ENCODE data around the gene PCSK1. TPM values are rescaled to one million over a fixed set of nuclear protein-coding genes. Genes with fewer than 3 reads are reported as not detected.

PCSK1 gene
- total and polyA plus RNA-seq, 2 donors (not counting 3 experiments of a cell fraction or from before 2014, with no cell fraction given) = 0.95 to 8.7 TPM

DNA sequence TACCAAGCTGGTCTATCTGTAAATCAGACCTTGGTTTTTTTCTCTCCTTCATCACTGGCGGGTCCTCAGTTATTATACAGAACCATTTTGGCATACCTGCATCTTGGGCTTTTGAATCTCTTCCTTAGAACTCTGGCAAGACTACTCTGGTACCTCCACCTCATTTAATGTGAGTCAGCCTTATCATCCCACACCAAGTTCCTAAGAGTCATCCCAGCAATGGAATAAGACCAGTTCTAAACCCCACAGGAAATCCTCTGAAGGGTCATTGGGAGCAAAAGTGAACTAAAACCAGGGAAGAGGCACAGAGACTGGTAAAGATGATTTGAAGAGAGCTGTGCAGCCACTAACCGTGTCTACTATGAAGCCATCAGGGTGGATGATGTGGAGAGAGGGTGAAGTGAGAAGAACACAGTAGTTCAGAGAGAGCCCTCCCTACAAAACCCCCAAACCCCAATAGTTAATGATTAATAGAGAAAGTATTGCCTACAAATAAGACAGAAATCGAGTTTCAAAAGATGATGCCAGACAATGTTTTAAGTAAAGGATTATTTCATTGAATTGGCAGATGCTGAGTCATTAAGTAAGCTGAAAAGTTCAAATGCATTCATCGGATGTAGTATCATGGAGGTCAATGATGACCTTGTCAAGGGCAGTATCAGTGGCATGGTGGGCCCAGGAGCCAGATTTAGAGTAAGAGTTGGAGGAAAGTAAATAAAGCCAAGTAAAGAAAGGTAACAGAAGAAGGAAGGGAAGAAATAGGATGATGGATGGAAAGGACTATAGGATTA is 85.4 kb downstream of the PCSK1 start:
- peak; percentile 48 for FAIRE-seq
- Histone ChIP-seq H3K4me1 (ENCODE audit: control insufficient read depth, extremely low read depth, insufficient read depth, low read length) (peaks cover 22% of the 10 kb centered on the region), H3K4me3 (replicated peaks in 1 of 3; ENCODE audit: insufficient read depth in 1 of 3, low read depth in 1 of 3, low read length in 3 of 3) (no peak overlapping the region), H3K4me2 (ENCODE audit: insufficient read depth, low read length) (peak overlapping the region; percentile 19), H3K79me2 (ENCODE audit: control insufficient read depth, insufficient read depth, low read length) (no peaks in the 10 kb centered on the region), H3K9me3 (replicated peaks; ENCODE audit: control insufficient read depth, insufficient read depth, low read length) (no peaks in the 10 kb centered on the region), H3K27me3 (ENCODE audit: control insufficient read depth in 2 of 2, insufficient read depth in 2 of 2, low read length in 2 of 2) (no peaks in the 10 kb centered on the region), H2AFZ (ENCODE audit: low read depth, low read length) (no peak overlapping the region), H3K36me3 (ENCODE audit: control insufficient read depth in 2 of 2, extremely low read depth in 1 of 2, insufficient read depth in 2 of 2, low read length in 2 of 2) (no peaks in the 10 kb centered on the region), H3K9me1 (replicated peaks; ENCODE audit: control insufficient read depth, extremely low read depth, insufficient read depth, low read length) (no peaks in the 10 kb centered on the region), H3K9ac (replicated peaks; ENCODE audit: extremely low read depth, insufficient read depth, low read length) (no peak overlapping the region), H4K20me1 (replicated peaks; ENCODE audit: control insufficient read depth, extremely low read depth, insufficient read depth, low read length) (no peaks in the 10 kb centered on the region), H3K27ac (ENCODE audit: insufficient read depth, low read depth, low read length) (peak overlapping the region; percentile 19)
- BruUV-seq (replicated peaks) = no TSS peak
- intact Hi-C loops (cut with micrococcal nuclease) = loop anchor here (1.0 kb wide), 1 partner anchor 220 kb away; no protein-coding TSS in a partner anchor
- TF ChIP-seq POLR2AphosphoS5 (IDR thresholded peaks at IDR 0.05; ENCODE audit: insufficient read depth, low read depth, low read length) (no peak), FOS (IDR thresholded peaks at IDR 0.05; ENCODE audit: borderline replicate concordance, insufficient read depth, low read length) (peak; percentile 79), CTCF (IDR thresholded peaks at IDR 0.05; ENCODE audit: extremely low read depth in 1 of 2, insufficient read depth in 1 of 2, low read depth in 1 of 2, low read length in 2 of 2) (no peak), POLR2A (IDR thresholded peaks at IDR 0.05; ENCODE audit: low read depth, low read length) (no peak), EZH2 (IDR thresholded peaks at IDR 0.05; ENCODE audit: borderline replicate concordance, low read depth, low read length, severe bottlenecking) (no peak), MAX (IDR thresholded peaks at IDR 0.05; ENCODE audit: insufficient read depth, insufficient read length) (no peak), GATA2 (IDR thresholded peaks at IDR 0.05; ENCODE audit: insufficient read depth, insufficient read length, low read depth, low read length) (peak; percentile 90), MYC (IDR thresholded peaks at IDR 0.05; ENCODE audit: low read depth, low read length) (no peak), JUN (IDR thresholded peaks at IDR 0.05; ENCODE audit: borderline replicate concordance, insufficient read depth, insufficient read length, low read depth) (no peak)
- dilution Hi-C loops (cut with MboI; ENCODE audit: extremely low pct_ligation_motif_present, low sequenced_read_pairs) = loop anchor here (25.0 kb wide), 1 partner anchor 385 kb away; the partner anchor contains the start of gene ELL2
- POLR2A ChIA-PET = no interaction called here
- DNase-seq (ENCODE audit: low read depth, low spot score) = peak; percentile 30
- CTCF ChIA-PET = interaction anchor here (0.6 to 1.6 kb wide), 7 partner anchors 77 to 381 kb away, joined by 3 to 7 read pairs (median 3); no protein-coding TSS in a partner anchor
